Activated CD8-positive, alpha-beta memory T cell treated with anti-CD3 and anti-CD28 coated beads for 36 hours (primary cell): ENCODE measurements around the gene HS3ST3A1. TPM values are rescaled to one million over a fixed set of nuclear protein-coding genes. Genes with fewer than 3 reads are reported as not detected.

Experiments used
- CTCF ChIA-PET: fragments of 350-600 bp; sonication (Branson Sonifier 250); formaldehyde crosslinking; loops from one replicate; lab custom pipeline; 2021; ENCODE audit warnings: antibody characterized with exemption; lab: Charles Lee
- POLR2A ChIA-PET: fragments of 350-600 bp; sonication (Branson Sonifier 250); formaldehyde crosslinking; loops from one replicate; lab custom pipeline; 2021; ENCODE audit warnings: antibody characterized with exemption; lab: Charles Lee
- total RNA-seq, 2 experiments: library from RNA; stranded (reverse); gene quantifications; one replicate each; pipeline ENCODE4 v1.2.3, GENCODE V29; 2021

HS3ST3A1 gene
- total RNA-seq, 2 experiments from 2014 or later: 0.08 TPM; not detected in 1

- ChIA-PET POLR2A (no interaction called here), CTCF (no interaction called here)
Measured at GRCh38 chr17:13599864-13600263, 1.9 kb downstream of the HS3ST3A1 start.

- POLR2A ChIA-PET: no interaction called here
- CTCF ChIA-PET: interaction anchor here (0.6 kb wide), 1 partner anchor 704 kb away, joined by 3 read pairs; no protein-coding TSS in a partner anchor
Measured at GRCh38 chr17:13599168-13599577, 2.6 kb downstream of the HS3ST3A1 start.

- ChIA-PET CTCF (interaction anchor here (0.6 kb wide), 1 partner anchor 704 kb away, joined by 3 read pairs; no protein-coding TSS in a partner anchor), POLR2A (no interaction called here)
Measured at GRCh38 chr17:13598353-13599167, 3.2 kb downstream of the HS3ST3A1 start.

GRCh38 chr17:13597723-13598347, 3.9 kb downstream of the HS3ST3A1 start:
- CTCF ChIA-PET: no interaction called here
- POLR2A ChIA-PET: no interaction called here

DNA sequence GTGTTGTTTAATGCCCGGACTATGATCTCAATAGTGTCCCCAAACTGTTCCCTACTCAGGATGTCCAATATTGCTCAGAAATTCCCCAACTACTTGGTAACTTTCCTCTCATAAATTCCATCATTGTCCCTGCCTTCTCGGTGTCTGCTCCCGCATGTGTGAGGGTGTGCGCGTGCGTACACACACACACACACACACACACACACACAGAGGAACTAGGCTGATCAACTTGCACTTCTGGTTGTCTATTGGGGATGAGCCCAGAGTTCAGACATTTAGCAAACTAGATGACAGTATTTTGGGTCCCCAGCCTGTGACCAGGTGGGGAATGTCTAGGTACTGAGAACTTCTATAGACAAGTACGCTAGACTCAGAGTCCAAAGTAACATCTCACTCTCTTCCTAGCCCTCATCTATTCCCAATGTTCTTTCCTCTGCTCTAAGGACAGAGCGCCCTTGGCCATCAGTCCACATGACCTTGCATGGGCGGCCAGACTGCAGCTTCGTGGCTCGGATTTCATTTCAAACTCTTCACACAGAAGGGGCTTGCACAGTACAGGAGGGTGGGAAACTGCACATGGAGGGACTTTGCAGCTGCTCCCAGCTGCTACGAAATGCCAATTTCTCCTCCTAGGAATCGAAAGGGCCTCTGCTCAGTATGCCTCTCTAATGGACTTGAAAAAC, 5.3 kb downstream of the HS3ST3A1 start:
- POLR2A ChIA-PET: no interaction called here
- CTCF ChIA-PET: no interaction called here

GRCh38 chr17:13595599-13595899, 6.2 kb downstream of the HS3ST3A1 start:
- POLR2A ChIA-PET: no interaction called here

GRCh38 chr17:13594762-13595598, 6.7 kb downstream of the HS3ST3A1 start:
- ChIA-PET POLR2A (no interaction called here), CTCF (interaction anchor here (0.6 to 0.9 kb wide), 5 partner anchors 700 to 1554 kb away, joined by 3 to 5 read pairs (median 4); no protein-coding TSS in a partner anchor)

More at GRCh38 chr17:13595599-13595899, 6.2 kb downstream of the HS3ST3A1 start:
- CTCF ChIA-PET: no interaction called here

GRCh38 chr17:13594310-13594709, 7.4 kb downstream of the HS3ST3A1 start:
- POLR2A ChIA-PET: no interaction called here
- CTCF ChIA-PET: interaction anchor here (0.6 to 0.9 kb wide), 5 partner anchors 701 to 1555 kb away, joined by 3 to 5 read pairs (median 4); no protein-coding TSS in a partner anchor

- ChIA-PET CTCF (interaction anchor here (0.9 kb wide), 3 partner anchors 709 to 1333 kb away, joined by 3 to 4 read pairs (median 3); no protein-coding TSS in a partner anchor), POLR2A (interaction anchor here (0.6 kb wide), 1 partner anchor 477 kb away, joined by 3 read pairs; no protein-coding TSS in a partner anchor)
Measured at GRCh38 chr17:13593757-13594156, 8.0 kb downstream of the HS3ST3A1 start.

DNA sequence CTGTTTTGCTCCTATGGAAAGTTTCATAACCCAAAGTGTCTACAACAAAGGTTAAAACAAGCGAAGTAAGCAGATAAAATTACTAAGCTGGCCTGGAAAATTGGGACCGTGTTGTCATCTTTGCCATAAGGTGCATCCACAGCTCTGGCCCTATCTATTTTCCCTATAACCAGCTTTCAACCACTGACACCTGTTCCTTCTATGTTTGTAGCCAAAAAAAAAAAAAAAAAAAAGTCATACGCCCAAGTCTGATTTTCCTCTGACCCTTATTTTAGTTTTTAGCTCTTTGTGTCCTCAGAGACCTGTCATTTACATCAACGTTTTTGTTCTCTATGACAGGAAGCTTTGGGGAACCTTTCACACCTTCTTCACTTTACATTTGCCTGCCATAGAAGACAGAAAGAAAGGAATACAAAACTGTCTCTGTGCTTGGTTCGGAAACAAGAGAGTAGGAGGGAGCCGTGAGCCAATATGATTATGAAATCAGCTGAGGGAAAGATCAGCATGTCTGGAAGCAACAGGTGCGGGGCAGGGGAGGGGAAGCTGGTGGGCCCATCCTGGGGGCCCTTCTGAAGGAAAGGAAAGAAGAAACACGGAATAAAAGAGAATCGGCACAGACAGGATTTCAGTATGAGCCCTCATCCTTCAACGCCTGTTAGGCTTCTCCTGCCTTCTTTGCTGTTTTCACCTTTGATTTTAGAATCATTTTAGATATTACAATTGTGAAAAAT, 8.5 kb downstream of the HS3ST3A1 start:
- ChIA-PET CTCF (interaction anchor here (0.5 to 1.2 kb wide), 4 partner anchors 709 to 1578 kb away, joined by 3 to 4 read pairs (median 4); no protein-coding TSS in a partner anchor), POLR2A (interaction anchor here (0.6 kb wide), 1 partner anchor 478 kb away, joined by 3 read pairs; no protein-coding TSS in a partner anchor)

DNA sequence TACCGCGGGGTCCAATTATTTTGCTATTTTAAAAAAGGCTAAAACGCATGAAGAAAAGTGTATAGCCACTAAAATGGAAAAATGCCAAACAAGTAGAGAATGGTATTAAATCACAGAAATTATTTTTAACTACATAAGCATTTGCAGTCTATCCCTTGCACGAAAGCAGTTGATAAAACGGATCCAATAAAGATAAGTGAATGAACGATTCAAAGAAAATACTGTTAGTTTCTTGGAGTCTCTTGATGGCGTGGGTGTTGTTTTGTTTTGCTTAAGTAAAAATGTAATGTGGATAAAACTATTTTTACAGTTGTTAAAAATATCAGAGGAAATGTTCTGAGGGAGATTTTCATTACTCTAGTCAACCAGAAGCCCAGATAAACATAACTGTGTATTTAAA, 9.3 kb downstream of the HS3ST3A1 start:
- POLR2A ChIA-PET: no interaction called here
- CTCF ChIA-PET: interaction anchor here (0.6 to 1.2 kb wide), 2 partner anchors 710 to 1358 kb away, joined by 3 to 4 read pairs; no protein-coding TSS in a partner anchor

GRCh38 chr17:13590441-13590840, 11.3 kb downstream of the HS3ST3A1 start:
- POLR2A ChIA-PET: no interaction called here

GRCh38 chr17:13589658-13590057, 12.1 kb downstream of the HS3ST3A1 start:
- ChIA-PET CTCF (no interaction called here), POLR2A (no interaction called here)

More at GRCh38 chr17:13590441-13590840, 11.3 kb downstream of the HS3ST3A1 start:
- CTCF ChIA-PET: interaction anchor here (0.7 kb wide), 1 partner anchor 177 kb away, joined by 3 read pairs; no protein-coding TSS in a partner anchor

- ChIA-PET POLR2A (no interaction called here), CTCF (interaction anchor here (0.7 kb wide), 1 partner anchor 360 kb away, joined by 5 read pairs; no protein-coding TSS in a partner anchor)
Measured at GRCh38 chr17:13587487-13588338, 14.0 kb downstream of the HS3ST3A1 start.

- ChIA-PET CTCF (no interaction called here), POLR2A (no interaction called here)
Measured at GRCh38 chr17:13584701-13585080, 17.0 kb downstream of the HS3ST3A1 start.

DNA sequence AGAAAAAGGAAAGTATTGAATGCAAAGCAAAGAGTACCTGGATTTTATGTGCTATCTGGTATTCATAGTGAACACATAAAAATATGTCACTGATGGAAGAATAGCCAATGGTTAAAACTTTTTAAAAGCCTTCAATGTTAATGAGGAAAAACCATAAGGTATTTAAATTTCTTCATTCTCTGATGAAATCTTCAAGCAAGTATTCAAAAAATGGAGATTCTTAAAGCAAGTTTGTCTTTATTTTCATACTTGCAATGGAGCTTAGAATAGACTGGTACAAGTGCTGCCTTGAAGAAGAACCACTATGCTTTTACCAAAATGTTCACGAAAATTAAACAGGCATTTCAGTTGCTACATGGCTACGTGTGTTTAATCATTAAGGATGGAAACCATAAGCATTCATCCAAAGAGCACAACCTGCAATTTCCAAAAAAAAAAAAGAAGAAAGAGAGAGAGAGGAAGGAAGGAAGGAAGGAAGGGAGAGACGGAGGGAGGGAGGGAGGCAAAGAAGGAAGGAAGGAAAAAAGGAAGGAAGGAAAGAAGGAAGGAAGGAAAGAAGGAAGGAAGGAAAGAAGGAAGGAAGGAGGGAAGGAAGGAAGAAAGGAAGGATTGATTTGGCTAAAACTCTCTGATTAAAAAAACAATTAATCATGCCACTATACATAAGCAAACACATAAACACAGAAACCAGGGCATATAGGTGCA, 17.6 kb downstream of the HS3ST3A1 start:
- POLR2A ChIA-PET: no interaction called here

More for the DNA sequence above, 17.6 kb downstream of the HS3ST3A1 start:
- CTCF ChIA-PET: no interaction called here
